ENCODE measurements around the gene RIGI. TPM values are rescaled to one million over a fixed set of nuclear protein-coding genes. Genes with fewer than 3 reads are reported as not detected.
A peak's percentile ranks its signal among the peaks of the same experiment; 100 is the strongest.

RIGI gene
- total and polyA plus RNA-seq, 2 of the 13 experiments (the other 11 are each of a cell fraction or from before 2014, with no cell fraction given) = 3.0 to 8.2 TPM

GRCh38 chr9:32551276-32552051, 25.5 kb upstream of the RIGI start (continued):
- TF ChIP-seq HMGXB4 (CRISPR knock-in tag; IDR thresholded peaks at IDR 0.05; ENCODE audit: borderline replicate concordance in 1 of 2, low read depth in 1 of 2) (0 out of 4 replicates have a peak, but pooled peaks of 1 of the 2 experiments have one; percentile 10), ZNF792 (CRISPR knock-in tag; IDR thresholded peaks at IDR 0.05) (0 out of 2 replicates have a peak, but pooled peaks have one; percentile 4), HNF1A (IDR thresholded peaks at IDR 0.05; ENCODE audit: low read depth) (no peak), HNF1A (CRISPR knock-in tag; IDR thresholded peaks at IDR 0.05; ENCODE audit: borderline replicate concordance) (no peak), ZFP82 (CRISPR knock-in tag; IDR thresholded peaks at IDR 0.05; ENCODE audit: borderline replicate concordance) (0 out of 2 replicates have a peak, but pooled peaks have one; percentile 28), SIN3A (IDR thresholded peaks at IDR 0.05; ENCODE audit: borderline replicate concordance, low read depth, low read length) (peak; percentile 20; the same call in 1 of the 2 replicates), CEBPB (IDR thresholded peaks at IDR 0.05; ENCODE audit: borderline replicate concordance, low read depth, low read length) (no peak), FOXM1 (CRISPR knock-in tag; IDR thresholded peaks at IDR 0.05) (no peak), ZNF431 (CRISPR knock-in tag; IDR thresholded peaks at IDR 0.05; ENCODE audit: borderline replicate concordance, low read depth) (no peak), SRY (CRISPR knock-in tag; IDR thresholded peaks at IDR 0.05) (no peak), JUNB (CRISPR knock-in tag; IDR thresholded peaks at IDR 0.05; ENCODE audit: borderline replicate concordance) (no peak)

All from HepG2 (cell line).